GM21619 (cell line): ENCODE data around the gene ERLEC1.
A peak's percentile ranks its signal among the peaks of the same experiment; 100 is the strongest.
"Not testable (repeated sequence)": the region's sequence is repeated elsewhere in the genome, so short reads cannot be mapped to it uniquely, and the experiment has no call there.

Source experiments
- ATAC-seq: cut with Tn5 transposase; IDR thresholded peaks from one replicate; pipeline ENCODE4 v1.9.1; 2021; ENCODE audit not compliant: unreplicated experiment

The ERLEC1 gene

GRCh38 chr2:53782676-53783075 lies 4.2 kb upstream of the ERLEC1 start:
- no peak for ATAC-seq

GRCh38 chr2:53784436-53784835 lies 2.4 kb upstream of the ERLEC1 start:
- no peak for ATAC-seq

- no peak for ATAC-seq
Observed at GRCh38 chr2:53785366-53785765, 1.5 kb upstream of the ERLEC1 start.

- ATAC-seq: peak; percentile 16
Observed at GRCh38 chr2:53786352-53786704, 516 bp upstream of the ERLEC1 start.

- ATAC-seq: no peak
Observed at GRCh38 chr2:53787614-53788289, 908 bp downstream of the ERLEC1 start.

- ATAC-seq: no peak
Observed at GRCh38 chr2:53793261-53793660, 6.4 kb downstream of the ERLEC1 start.

- ATAC-seq: no peak
Observed at GRCh38 chr2:53793821-53794220, 7.0 kb downstream of the ERLEC1 start.

GRCh38 chr2:53801547-53801946 lies 14.7 kb downstream of the ERLEC1 start:
- no peak for ATAC-seq

GRCh38 chr2:53802617-53803151 lies 15.8 kb downstream of the ERLEC1 start:
- no peak for ATAC-seq

- ATAC-seq: no peak
Observed at GRCh38 chr2:53811601-53812000, 24.8 kb downstream of the ERLEC1 start.

- no peak for ATAC-seq
Observed at GRCh38 chr2:53813151-53813550, 26.3 kb downstream of the ERLEC1 start.

GRCh38 chr2:53818854-53819435 lies 32.1 kb downstream of the ERLEC1 start:
- no peak for ATAC-seq

GRCh38 chr2:53819634-53820033 lies 32.8 kb downstream of the ERLEC1 start:
- no peak for ATAC-seq

- ATAC-seq: no peak
Observed at GRCh38 chr2:53820048-53820447, 33.2 kb downstream of the ERLEC1 start.

GRCh38 chr2:53820711-53821110 lies 33.9 kb downstream of the ERLEC1 start:
- ATAC-seq: no peak

- ATAC-seq: no peak
Observed at GRCh38 chr2:53821810-53822209, 35.0 kb downstream of the ERLEC1 start.

GRCh38 chr2:53823639-53824038 lies 36.8 kb downstream of the ERLEC1 start:
- not testable (repeated sequence) for ATAC-seq

GRCh38 chr2:53826030-53826410 lies 39.2 kb downstream of the ERLEC1 start:
- no peak for ATAC-seq

GRCh38 chr2:53826587-53827397 lies 39.9 kb downstream of the ERLEC1 start:
- no peak for ATAC-seq

- no peak for ATAC-seq
Observed at GRCh38 chr2:53827398-53828175, 40.7 kb downstream of the ERLEC1 start.

GRCh38 chr2:53828331-53828730 lies 41.5 kb downstream of the ERLEC1 start:
- ATAC-seq: no peak
